CD4-positive, alpha-beta T cell treated with Interleukin-1 beta for 1 hour (primary cell): ENCODE measurements around the gene C12orf60.
A peak's percentile ranks its signal among the peaks of the same experiment; 100 is the strongest.
"Not testable (repeated sequence)": the region's sequence is repeated elsewhere in the genome, so short reads cannot be mapped to it uniquely, and the experiment has no call there.

Experiments used
- DNase-seq, 2 donors: peaks; one replicate each; pipeline ENCODE4 v3.0.0-alpha.2; 2020 to 2022

Gene C12orf60

GRCh38 chr12:14803011-14803829, at the start of gene C12orf60, which contains the start of gene WBP11:
Gene C12orf60 (plus strand): TSS chr12:14803670. CDS start chr12:14822936, 19,266 bp downstream.
Gene WBP11 (minus strand): TSS chr12:14803478. CDS start chr12:14801383, 2,095 bp downstream.
- peak; percentile 94 to 95 for DNase-seq

- no peak for DNase-seq
Measured at GRCh38 chr12:14756334-14757143, 46.9 kb upstream of the C12orf60 start.

- DNase-seq: not testable (repeated sequence)
Measured at GRCh38 chr12:14759711-14760280, 43.7 kb upstream of the C12orf60 start.

- DNase-seq: no peak
Measured at GRCh38 chr12:14765398-14765797, 38.1 kb upstream of the C12orf60 start.

GRCh38 chr12:14766020-14766419, 37.5 kb upstream of the C12orf60 start:
- DNase-seq: not testable (repeated sequence)

- DNase-seq: no peak
Measured at GRCh38 chr12:14766649-14767215, 36.7 kb upstream of the C12orf60 start.

- DNase-seq: no peak
Measured at GRCh38 chr12:14767617-14768016, 35.9 kb upstream of the C12orf60 start.

GRCh38 chr12:14768823-14769405, 34.6 kb upstream of the C12orf60 start:
- DNase-seq: peak; percentile 28 to 58

GRCh38 chr12:14769466-14769968, 34.0 kb upstream of the C12orf60 start:
- DNase-seq: no peak

- peak; percentile 92 to 93 for DNase-seq
Measured at GRCh38 chr12:14769969-14770495, 33.4 kb upstream of the C12orf60 start.

- peak; percentile 96 to 98 for DNase-seq
Measured at GRCh38 chr12:14770496-14771461, 32.7 kb upstream of the C12orf60 start.

GRCh38 chr12:14771651-14772137, 31.8 kb upstream of the C12orf60 start:
- DNase-seq: peak; percentile 57 to 62

GRCh38 chr12:14772946-14773345, 30.5 kb upstream of the C12orf60 start:
- no peak for DNase-seq

- no peak for DNase-seq
Measured at GRCh38 chr12:14773685-14774073, 29.8 kb upstream of the C12orf60 start.

- DNase-seq: peak; percentile 94 to 95
Measured at GRCh38 chr12:14774074-14774905, 29.2 kb upstream of the C12orf60 start.

GRCh38 chr12:14774906-14775635, 28.4 kb upstream of the C12orf60 start:
- peak; percentile 13 to 29 for DNase-seq

- no peak for DNase-seq
Measured at GRCh38 chr12:14775636-14775980, 27.9 kb upstream of the C12orf60 start.

- no peak for DNase-seq
Measured at GRCh38 chr12:14776236-14776961, 27.1 kb upstream of the C12orf60 start.
